ENCODE data around the gene ZNF664.

ZNF664 gene

GRCh38 chr12:123931686-123932321, 41.2 kb upstream of the ZNF664 start:
- POLR2A ChIA-PET (ENCODE audit: low non-redundant PET): interaction anchor here (0.5 kb wide), 1 partner anchor 131 kb away, joined by 4 read pairs; no protein-coding TSS in a partner anchor
- CTCF ChIA-PET: no interaction called here
- no peak for TF ChIP-seq CTCF (conservative IDR thresholded peaks at IDR 0.05; ENCODE audit: low read depth)

DNA sequence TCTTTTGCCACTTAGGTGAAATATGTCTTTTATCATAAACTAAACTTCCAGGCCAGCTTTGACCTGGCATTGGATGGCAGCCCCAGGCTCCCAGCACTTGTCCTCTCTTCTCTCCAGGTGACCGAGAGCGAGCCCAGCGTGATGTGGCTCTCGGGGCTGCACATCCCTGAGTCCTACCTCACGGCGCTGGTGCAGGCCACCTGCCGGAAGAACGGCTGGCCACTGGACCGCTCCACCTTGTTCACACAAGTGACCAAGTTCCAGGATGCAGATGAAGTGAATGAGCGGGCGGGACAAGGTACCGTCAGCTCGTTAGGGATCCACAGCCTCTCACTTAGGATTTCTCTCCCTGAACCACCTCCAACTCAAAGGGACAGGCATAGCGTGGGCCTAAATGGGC, 39.8 kb upstream of the ZNF664 start:
- CTCF ChIA-PET: interaction anchor here (1.0 kb wide), 1 partner anchor 28 kb away, joined by 5 read pairs; no protein-coding TSS in a partner anchor
- TF ChIP-seq CTCF (conservative IDR thresholded peaks at IDR 0.05; ENCODE audit: low read depth): no peak
- POLR2A ChIA-PET (ENCODE audit: low non-redundant PET): no interaction called here

More at GRCh38 chr12:123931686-123932321, 41.2 kb upstream of the ZNF664 start:
- no peak for DNase-seq (ENCODE audit: low spot score)
- H3K27ac ChIP-seq: no peak overlapping the region

DNA sequence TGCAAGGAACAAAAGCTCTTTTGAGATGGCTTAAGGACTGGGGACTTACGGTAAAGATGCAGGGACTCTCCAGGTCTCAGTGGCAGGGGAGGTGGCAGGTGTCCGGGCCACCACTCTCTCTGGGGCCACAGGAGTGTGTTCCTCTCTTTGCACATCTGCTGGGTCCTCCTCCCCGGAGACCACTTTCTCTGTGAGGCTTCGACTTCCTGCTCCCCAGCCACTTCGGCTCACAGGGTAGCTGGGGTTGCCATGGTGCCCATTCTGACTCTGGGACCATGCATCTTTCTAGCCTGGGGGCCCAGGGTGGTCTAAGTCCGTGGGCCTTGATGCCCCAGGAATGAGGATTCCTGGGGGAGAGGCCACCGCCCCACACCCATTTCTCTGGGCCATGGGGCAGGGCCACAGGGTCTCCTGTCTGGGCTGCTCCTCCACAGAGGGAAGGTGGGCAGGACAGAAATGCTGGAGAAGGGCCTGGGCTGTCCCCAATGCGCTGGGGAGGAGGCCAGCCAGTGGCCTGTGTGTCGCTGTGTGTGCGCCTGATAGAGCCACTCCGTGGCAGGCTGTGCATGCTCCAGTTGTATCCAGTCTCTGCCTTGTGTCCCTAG, 38.9 kb upstream of the ZNF664 start:
- POLR2A ChIA-PET (ENCODE audit: low non-redundant PET): no interaction called here
- CTCF ChIA-PET: no interaction called here

More for the DNA sequence above, 39.8 kb upstream of the ZNF664 start:
- H3K27ac ChIP-seq: no peak overlapping the region
- no peak for DNase-seq (ENCODE audit: low spot score)

GRCh38 chr12:123934829-123935228, 38.2 kb upstream of the ZNF664 start:
- CTCF ChIA-PET: no interaction called here
- no peak for DNase-seq (ENCODE audit: low spot score)
- no peak overlapping the region for H3K27ac ChIP-seq
- no peak for TF ChIP-seq CTCF (conservative IDR thresholded peaks at IDR 0.05; ENCODE audit: low read depth)
- POLR2A ChIA-PET (ENCODE audit: low non-redundant PET): no interaction called here

More for the DNA sequence above, 38.9 kb upstream of the ZNF664 start:
- TF ChIP-seq CTCF (conservative IDR thresholded peaks at IDR 0.05; ENCODE audit: low read depth): no peak
- H3K27ac ChIP-seq: no peak overlapping the region
- no peak for DNase-seq (ENCODE audit: low spot score)

DNA sequence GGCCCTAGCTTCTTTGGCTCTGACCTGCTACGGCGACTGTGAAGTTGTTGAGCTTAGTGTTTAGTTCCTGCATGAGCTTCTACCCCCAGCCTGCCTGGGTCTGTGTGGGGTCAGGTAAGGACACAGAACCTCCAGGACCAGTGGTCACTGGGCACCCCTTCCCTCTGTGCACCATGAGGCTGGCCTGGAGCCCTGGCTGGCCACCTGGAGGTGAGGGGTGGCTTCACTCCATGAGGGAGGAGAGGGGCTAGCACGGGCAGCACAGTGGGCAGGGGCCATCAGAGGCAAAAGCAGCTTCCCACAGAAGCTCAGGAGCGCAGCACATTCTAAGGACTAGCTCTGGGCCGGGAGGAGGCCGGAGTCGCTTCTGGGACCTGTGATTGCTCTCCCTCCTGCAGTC, 37.1 kb upstream of the ZNF664 start:
- POLR2A ChIA-PET (ENCODE audit: low non-redundant PET): no interaction called here
- TF ChIP-seq CTCF (conservative IDR thresholded peaks at IDR 0.05; ENCODE audit: low read depth): no peak
- no peak overlapping the region for H3K27ac ChIP-seq
- CTCF ChIA-PET: no interaction called here
- no peak for DNase-seq (ENCODE audit: low spot score)

DNA sequence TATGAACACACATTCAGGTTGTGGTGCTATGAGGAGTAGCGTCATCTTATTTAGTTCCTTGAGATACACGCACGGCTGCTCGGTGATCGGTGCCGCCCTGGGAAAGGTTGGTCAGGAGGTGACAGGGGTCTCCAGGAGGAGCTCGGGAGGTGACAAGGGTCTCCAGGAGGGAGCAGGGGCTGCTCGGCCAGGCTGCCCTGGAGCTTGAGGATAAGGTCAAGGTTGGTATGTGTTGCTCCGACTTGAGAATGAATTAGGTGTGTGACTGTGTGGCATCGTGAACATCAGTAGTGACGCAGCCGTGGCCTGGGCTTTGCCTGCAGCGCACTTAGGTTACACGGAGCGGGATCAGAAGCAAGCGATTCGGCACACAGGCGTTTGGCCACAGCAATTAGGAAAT, 36.5 kb upstream of the ZNF664 start:
- no peak for DNase-seq (ENCODE audit: low spot score)
- TF ChIP-seq CTCF (conservative IDR thresholded peaks at IDR 0.05; ENCODE audit: low read depth): no peak
- ChIA-PET CTCF (no interaction called here), POLR2A (ENCODE audit: low non-redundant PET) (no interaction called here)
- H3K27ac ChIP-seq: no peak overlapping the region

Measured in RWPE1 (cell line).